CD4-positive, alpha-beta T cell treated with Interleukin-1 beta for 1 hour (primary cell): Measurements from ENCODE around the gene CXCL17.

Source experiments
- DNase-seq, 2 donors: peaks; one replicate each; pipeline ENCODE4 v3.0.0-alpha.2; 2020 to 2022

The CXCL17 gene

GRCh38 chr19:42397263-42398166, 45.2 kb downstream of the CXCL17 start:
- DNase-seq, result no peak

- peak; percentile 97 for DNase-seq
These were observed 46.1 kb downstream of the CXCL17 start for GRCh38 chr19:42396381-42397262.

GRCh38 chr19:42394751-42395150, 48.0 kb downstream of the CXCL17 start:
- no peak for DNase-seq

- DNase-seq, result no peak
These were observed 50.6 kb downstream of the CXCL17 start for GRCh38 chr19:42392165-42392564.

GRCh38 chr19:42389899-42390298, 52.8 kb downstream of the CXCL17 start, which contains the start of gene CNFN:
TSS of gene CNFN (minus strand) at chr19:42390297. CDS start at chr19:42389037, 1,260 bp downstream.
- no peak for DNase-seq

GRCh38 chr19:42388851-42389489, 53.8 kb downstream of the CXCL17 start:
- no peak for DNase-seq

- DNase-seq, result peak; percentile 67 to 72
These were observed 55.6 kb downstream of the CXCL17 start for GRCh38 chr19:42386974-42387707.

- DNase-seq, result no peak
These were observed 62.6 kb downstream of the CXCL17 start for GRCh38 chr19:42380155-42380554.
